ENCODE results near the gene CDC45.
A peak's percentile ranks its signal among the peaks of the same experiment; 100 is the strongest.
"Not testable (repeated sequence)": the region's sequence is repeated elsewhere in the genome, so short reads cannot be mapped to it uniquely, and the experiment has no call there.

The CDC45 gene, protein sequence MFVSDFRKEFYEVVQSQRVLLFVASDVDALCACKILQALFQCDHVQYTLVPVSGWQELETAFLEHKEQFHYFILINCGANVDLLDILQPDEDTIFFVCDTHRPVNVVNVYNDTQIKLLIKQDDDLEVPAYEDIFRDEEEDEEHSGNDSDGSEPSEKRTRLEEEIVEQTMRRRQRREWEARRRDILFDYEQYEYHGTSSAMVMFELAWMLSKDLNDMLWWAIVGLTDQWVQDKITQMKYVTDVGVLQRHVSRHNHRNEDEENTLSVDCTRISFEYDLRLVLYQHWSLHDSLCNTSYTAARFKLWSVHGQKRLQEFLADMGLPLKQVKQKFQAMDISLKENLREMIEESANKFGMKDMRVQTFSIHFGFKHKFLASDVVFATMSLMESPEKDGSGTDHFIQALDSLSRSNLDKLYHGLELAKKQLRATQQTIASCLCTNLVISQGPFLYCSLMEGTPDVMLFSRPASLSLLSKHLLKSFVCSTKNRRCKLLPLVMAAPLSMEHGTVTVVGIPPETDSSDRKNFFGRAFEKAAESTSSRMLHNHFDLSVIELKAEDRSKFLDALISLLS
- 0 to 0.48 reads per million in 2 donors for total RNA-seq

DNA sequence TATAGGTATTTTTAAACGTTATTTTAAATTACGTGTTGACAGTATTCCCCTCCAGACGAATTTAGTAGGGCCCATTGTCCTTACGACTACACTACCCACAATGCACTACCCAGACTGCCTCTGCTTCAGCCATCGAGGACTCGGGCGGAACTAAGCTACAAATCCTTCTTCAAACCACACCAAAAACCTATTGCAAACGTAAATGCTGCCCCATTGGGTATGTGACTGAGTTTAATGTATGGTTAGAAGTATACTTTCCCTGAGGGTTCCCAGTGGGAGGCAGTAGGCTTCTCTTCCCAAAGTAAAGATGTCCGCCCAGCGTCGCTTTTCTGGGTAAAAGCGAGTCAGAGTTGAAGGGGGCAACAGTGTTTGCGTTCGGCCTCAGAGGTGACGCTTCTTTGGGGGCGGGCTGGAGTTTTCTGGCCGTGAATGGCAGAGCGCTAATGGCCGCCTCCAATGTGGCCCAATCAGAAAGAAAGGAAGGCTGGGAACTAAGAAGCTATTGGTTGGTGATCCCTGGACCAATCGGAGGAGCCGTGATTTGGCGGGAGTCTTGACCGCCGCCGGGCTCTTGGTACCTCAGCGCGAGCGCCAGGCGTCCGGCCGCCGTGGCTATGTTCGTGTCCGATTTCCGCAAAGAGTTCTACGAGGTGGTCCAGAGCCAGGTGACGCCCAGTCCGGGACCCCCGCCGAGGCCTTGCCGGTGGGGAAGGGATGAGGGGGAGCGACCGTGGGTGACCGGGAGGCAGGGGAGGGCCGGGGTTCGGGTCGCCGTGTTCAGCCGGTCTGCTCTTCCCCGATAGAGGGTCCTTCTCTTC, at the start of gene CDC45:
Gene CDC45 (plus strand): TSS at position 566 of the 818 bp plus-strand sequence. CDS start 49 bp downstream, at position 615.
- peak; percentile 88 for DNase-seq

GRCh38 chr22:19429950-19430889, 49.5 kb upstream of the CDC45 start:
- DNase-seq: peak; percentile 29

DNA sequence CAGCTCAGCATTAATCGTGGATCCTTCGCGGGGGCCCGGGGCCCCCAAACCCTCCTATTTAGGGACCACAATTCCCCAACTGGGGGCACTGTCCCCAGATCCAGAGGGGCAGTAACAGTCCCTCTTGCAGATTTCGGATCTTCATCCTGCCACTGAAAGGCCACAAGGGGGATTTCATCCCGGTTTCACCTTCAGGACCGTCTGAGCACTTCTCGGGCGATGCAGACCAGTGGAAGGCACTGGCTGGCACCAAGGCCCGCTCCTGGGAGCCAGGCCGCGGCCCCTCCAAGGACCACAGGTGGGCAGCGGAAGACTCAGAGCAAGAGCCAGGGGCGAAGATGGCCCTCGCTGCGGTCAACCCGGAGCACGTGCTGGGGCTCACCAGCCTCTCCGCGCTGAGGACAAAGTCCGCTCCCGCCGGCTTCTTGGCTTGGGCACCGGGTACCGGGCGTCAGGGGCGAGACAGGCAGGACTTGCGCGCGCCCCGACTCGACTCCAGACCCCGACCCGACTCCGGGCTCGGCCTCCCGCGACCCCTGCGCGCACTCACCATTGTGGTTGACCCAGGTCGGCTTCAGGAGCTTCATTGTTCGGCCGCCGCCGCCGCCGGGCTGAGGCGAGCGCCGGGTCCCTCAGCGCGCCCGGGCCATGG, 48.7 kb upstream of the CDC45 start:
- DNase-seq: peak; percentile 11

DNA sequence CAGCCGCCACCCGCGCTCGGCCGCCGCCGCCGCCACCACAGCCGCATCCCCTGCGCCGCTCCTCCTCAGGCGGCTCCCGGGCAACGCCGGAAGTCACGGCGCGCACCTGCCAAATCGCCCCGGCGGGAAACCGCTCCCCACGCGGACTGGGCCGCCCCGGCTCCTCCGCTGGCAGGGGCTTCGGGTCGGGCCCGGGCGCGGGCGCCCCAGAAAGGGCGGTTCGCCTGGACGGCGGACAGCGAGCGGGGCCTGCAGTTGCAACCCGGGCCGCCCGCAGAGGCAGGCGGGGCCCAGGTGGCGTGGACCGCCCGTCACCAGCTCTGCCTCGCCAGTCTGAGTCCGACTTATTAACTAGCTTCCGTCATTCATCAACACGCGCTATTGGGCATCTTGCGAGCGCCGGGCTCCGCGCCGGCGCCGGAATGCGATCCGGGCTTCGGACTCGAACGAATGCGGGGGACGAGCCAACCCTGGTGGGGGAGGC, 48.0 kb upstream of the CDC45 start, which contains the start of gene HIRA:
Gene HIRA (minus strand): TSS at position 85 of the 484 bp plus-strand sequence. CDS start 257 bp downstream, outside the sequence.
- DNase-seq: peak; percentile 82

DNA sequence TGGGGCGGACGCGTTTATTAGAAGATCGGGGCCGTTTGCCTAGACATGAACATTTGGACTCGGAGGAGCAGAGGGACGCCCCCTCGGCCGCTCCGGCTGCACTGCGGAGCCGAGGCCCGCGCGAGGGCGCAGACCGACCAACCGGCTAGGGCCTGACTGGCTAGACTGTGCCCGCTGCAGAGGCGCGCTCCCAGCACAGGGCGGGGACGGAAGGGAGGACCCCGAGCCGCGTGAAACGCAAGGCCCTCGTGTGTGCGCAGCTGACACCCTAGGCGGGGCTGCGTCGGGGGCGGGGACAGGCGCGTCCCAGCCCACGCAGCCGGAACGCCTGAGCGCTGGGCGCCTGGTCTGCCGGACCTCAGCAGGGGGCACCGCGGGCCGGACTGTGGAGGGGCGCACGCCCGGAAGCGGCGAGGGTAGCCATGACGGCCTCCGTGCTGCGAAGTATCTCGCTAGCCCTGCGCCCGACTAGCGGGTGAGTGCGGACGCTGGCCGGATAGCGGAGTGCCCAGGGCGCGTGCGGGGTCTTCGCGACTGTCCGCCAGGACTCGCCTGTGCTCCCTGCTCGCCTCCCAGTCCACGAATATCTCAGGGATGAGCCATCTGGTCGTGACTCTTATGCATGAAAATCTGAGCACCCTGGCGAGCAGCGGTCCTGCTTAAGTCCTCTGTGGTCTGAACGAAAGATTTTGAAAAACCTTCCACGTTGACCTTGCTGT, 47.4 kb upstream of the CDC45 start, which contains the start of gene MRPL40:
Gene MRPL40 (plus strand): TSS at position 413 of the 719 bp plus-strand sequence. CDS start 10 bp downstream, at position 423.
- peak; percentile 72 for DNase-seq

DNA sequence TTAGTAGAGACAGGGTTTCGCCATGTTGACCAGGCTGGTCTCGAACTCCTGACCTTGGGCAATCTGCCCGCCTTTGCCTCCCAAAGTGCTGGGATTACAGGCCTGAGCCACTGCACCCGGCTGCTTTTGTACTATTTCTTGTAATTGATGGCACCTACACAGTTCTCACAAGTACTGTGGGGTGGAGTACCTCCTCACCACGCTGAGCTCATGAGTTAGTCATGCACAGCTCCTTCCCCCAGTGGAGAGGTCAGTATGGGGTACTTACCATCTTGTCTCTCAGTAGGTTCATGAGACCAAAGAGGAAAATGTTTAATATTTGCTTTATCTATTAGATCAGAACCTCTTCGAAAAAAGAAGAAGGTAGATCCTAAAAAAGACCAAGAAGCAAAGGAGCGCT, 45.3 kb upstream of the CDC45 start:
- DNase-seq: no peak

DNA sequence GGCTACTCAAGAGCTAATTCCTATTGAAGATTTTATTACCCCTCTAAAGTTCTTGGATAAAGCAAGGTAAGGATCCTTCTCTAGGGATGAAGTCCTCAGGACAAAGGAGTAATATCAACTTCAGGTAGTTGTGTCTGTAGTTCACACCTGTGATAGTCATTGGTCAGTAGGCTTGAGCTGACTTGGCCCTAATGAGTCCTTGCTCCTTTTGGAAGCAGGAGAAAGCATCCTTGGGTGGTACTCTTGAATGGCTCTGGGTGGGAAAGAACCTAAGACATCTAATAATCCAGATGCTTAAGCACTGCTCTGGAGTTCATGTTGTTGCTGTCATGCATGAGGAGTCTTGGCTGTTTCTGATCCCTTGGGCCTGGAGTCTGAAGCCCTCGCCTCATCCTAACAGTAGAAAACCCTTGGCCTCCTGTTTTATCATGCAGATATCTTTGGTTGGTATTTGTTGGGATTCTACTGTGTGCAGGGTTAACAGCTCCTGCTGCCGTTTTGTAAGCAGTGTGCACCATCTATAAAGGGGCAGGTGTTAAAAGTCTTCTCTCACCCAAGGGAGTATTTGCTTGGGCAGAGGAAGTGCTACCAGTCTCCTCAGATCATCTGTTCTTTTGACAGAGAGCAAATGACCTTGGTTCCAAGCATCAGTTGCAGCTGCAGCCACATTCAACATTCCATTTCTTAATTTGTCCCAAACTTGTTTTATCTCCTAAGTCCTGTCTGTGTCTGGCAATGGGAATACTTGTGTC, 44.7 kb upstream of the CDC45 start:
- no peak for DNase-seq

GRCh38 chr22:19436444-19437161, 43.1 kb upstream of the CDC45 start:
- not testable (repeated sequence) for DNase-seq

DNA sequence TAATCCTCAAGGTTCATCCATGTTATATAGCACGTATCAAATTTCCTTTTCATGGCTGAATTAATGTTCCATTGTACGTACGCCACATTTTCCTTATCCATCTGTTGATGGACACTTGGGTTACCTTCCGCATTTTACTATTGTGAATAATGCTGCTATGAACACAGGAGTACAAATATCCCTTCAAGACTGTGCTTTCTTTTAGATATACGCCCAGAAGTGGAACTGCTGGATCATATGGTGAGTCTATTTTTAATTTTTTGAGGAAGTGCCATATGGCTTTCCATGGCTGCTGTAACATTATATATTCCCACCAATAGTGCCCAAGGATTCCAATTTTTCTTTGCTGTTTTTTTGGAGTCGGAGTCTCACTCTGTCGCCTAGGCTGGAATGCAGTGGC, 41.4 kb upstream of the CDC45 start:
- no peak for DNase-seq

- no peak for DNase-seq
Measured at GRCh38 chr22:19440411-19441195, 39.1 kb upstream of the CDC45 start.

- no peak for DNase-seq
Measured at GRCh38 chr22:19442166-19442565, 37.6 kb upstream of the CDC45 start.

- DNase-seq: no peak
Measured at GRCh38 chr22:19443544-19444211, 36.0 kb upstream of the CDC45 start.

DNA sequence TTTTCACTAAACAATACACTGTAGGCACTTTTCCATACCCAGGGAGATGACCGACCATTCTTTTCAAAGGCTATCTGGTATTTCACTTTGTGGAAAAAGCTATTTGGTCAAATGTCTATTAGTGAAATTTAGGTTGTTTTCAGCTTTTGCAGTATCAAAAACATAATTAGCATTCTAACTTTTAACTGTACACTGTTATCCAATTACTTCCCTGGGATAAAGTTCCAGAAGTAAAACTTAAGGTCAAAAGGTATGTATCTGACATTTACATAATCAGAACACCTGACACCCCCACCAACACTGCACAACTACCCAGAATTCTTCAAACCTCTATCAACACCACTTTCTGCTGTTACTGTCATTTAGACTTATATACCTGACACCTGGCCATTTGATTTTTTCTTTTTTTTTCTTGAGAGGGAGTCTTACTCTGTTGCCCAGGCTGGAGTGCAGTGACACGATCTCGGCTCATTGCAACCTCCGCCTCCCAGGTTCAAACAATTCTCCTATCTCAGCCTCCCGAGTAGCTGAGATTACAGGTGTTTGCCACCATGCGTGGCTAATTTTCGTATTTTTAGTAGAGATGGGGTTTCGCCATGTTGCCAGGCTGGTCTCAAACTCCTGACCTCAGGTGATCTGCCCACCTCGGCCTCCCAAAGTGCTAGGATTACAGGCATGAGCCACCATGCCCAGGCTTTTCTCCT, 34.3 kb upstream of the CDC45 start:
- not testable (repeated sequence) for DNase-seq

DNA sequence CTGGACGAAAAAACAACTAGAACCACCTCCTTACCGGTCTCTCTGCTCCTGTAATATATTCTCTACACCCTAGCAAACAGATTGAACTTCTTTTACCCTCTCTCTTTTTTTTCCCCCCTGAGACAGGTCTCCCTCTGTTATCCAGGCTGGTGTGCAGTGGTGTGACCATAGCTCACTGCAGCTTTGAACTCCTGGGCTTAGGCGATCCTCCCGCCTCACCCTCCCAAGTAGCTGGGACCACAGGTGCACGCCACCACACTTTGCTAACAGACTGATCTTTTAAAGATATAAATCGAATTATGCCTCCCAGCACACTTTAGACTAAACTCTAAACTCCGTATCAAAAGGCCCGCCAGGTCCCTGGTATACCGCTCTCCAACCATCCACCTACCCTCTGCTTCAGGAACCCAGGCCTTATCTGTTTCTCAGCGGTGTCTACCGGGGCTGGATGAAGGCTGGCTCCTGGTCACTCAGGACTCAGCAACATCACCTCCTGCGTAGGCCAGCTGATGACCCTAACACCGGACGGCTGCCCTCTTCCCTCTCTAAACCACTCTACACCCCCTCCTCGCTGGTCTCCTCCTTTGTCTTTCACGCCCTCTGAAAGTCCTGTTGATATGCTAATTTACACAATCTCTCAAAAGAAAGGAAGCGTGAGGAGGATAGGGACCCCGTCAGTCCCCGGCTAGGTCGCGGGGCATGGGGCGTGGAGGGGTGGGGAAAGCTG, 33.0 kb upstream of the CDC45 start:
- DNase-seq: no peak

DNA sequence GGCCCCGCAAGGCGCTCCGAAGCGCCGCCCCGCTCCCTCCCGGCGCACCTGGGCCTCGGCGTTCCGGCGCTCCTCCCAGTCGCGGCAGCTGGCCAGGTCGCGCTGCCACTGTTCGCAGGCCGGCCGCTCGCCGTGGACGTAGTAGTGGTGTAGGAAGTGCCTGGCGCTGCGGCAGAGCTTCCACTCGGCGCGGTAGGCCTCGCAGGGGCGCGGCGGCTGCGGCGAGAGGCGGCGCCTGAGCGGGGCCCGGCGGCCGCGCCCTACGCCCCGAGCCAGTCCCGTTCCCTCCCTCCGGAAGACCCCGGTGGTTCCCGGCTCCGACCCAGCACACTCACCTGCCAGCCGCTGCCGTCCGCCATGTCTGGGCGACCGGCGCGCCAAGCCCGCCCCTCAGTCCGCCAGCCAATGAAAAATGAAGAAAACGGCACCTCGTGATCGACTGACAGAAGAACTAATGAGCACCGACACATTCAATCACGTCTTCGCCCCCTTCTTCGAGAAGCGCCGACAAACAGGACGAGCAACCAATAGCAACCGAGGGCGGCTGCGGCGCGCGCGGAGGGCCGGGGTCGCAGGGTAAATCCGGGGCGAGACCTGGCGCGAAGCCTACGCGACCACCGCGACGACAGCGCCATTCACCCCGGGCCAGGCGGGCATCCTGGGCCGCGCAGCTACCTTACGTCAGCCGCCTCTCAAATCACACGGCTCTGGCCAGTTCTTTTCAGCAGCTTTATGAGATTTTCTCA, 32.2 kb upstream of the CDC45 start, which contains the start of gene C22orf39:
Gene C22orf39 (minus strand): TSS at position 382 of the 746 bp plus-strand sequence. CDS start 23 bp downstream, at position 359.
- peak; percentile 79 for DNase-seq

Measured in T-helper 9 cell (primary cell).